HepG2 (cell line): ENCODE measurements around the gene TSR1. TPM values are rescaled to one million over a fixed set of nuclear protein-coding genes. Genes with fewer than 3 reads are reported as not detected.
"Not testable (repeated sequence)": the region's sequence is repeated elsewhere in the genome, so short reads cannot be mapped to it uniquely, and the experiment has no call there.

ENCODE experiments used
- ATAC-seq: fragments of 200-7000 bp; cut with Tn5 transposase; 3 replicates; pipeline ENCODE4 v1.9.1; 2020; ENCODE audit warnings: mild to moderate bottlenecking, moderate library complexity
- BruUV-seq: library from RNA; stranded (reverse); fragments of 400-500 nt; replicated peaks from 2 replicates; lab custom pipeline; 2021; lab: Mats Ljungman, UMichigan
- CTCF ChIA-PET: fragments of 300-600 bp; formaldehyde crosslinking; extraction: SDS; loops from one replicate; lab custom pipeline; 2021; ENCODE audit warnings: low total read pairs, inconsistent platforms, low intra/inter-chr PET ratio; lab: Yijun Ruan, JAX
- POLR2A ChIA-PET: fragments of 350-600 bp; sonication (Branson Sonifier 250); formaldehyde crosslinking; loops from one replicate; lab custom pipeline; 2020; ENCODE audit warnings: antibody characterized with exemption, inconsistent platforms; lab: Yijun Ruan, JAX
- DNase-seq: peaks from one replicate; pipeline ENCODE4 v3.0.0-alpha.2; 2015; ENCODE audit warnings: low spot score
- FAIRE-seq: peaks from 3 replicates; lab custom pipeline; 2011; peaks lifted over from hg19 to GRCh38; lab: Jason Lieb, UNC
- H2AFZ ChIP-seq: one replicate; pipeline ENCODE4 v1.6.1; 2011; ENCODE audit warnings: low read length, inconsistent platforms
- H3K27ac ChIP-seq: fragments of 300-600 bp; 3 replicates; pipeline ENCODE4 v1.8.0; 2011; ENCODE audit warnings: mixed run types, mild to moderate bottlenecking, mixed read lengths, low read length, inconsistent platforms; ENCODE audit not compliant: insufficient read depth; ENCODE audit errors: extremely low read length
- H3K27me3 ChIP-seq, 2 experiments: fragments of 200-600 bp in 1 of 2; 2 replicates in 1 of 2; 3 replicates in 1 of 2; pipeline versions ENCODE4 v1.6.0 to v1.8.0; 2011; ENCODE audit warnings: low read length in 2 of 2, mild to moderate bottlenecking in 2 of 2, moderate library complexity in 2 of 2, inconsistent platforms in 1 of 2; ENCODE audit not compliant: insufficient read depth in 2 of 2, control insufficient read depth in 1 of 2
- H3K36me3 ChIP-seq, 2 experiments: fragments of 200-600 bp in 1 of 2; replicated peaks in 1 of 2; 2 replicates in 1 of 2; 3 replicates in 1 of 2; pipeline versions ENCODE4 v1.5.1 to v1.8.0; 2011; ENCODE audit warnings: low read length in 2 of 2, inconsistent platforms in 1 of 2; ENCODE audit not compliant: insufficient read depth in 2 of 2, control insufficient read depth in 1 of 2
- H3K4me1 ChIP-seq: 2 replicates; pipeline ENCODE4 v1.5.1; 2012; ENCODE audit warnings: low read length, inconsistent platforms; ENCODE audit not compliant: insufficient read depth
- H3K4me2 ChIP-seq: 2 replicates; pipeline ENCODE4 v1.6.0; 2011; ENCODE audit warnings: low read depth, low read length, inconsistent platforms
- H3K4me3 ChIP-seq, 3 experiments: fragments of 200-600 bp in 1 of 3; sonication (generic), shearing (Covaris generic) in 1 of 3; replicated peaks in 1 of 3; 2 replicates each; pipeline ENCODE4 v1.5.1; 2011 to 2016; ENCODE audit warnings: low read length in 3 of 3, inconsistent platforms in 2 of 3, low read depth in 2 of 3, mild to moderate bottlenecking in 2 of 3, control low read depth in 1 of 3, mixed read lengths in 1 of 3; ENCODE audit not compliant: insufficient read depth in 1 of 3
- H3K79me2 ChIP-seq: one replicate; pipeline ENCODE4 v1.6.1; 2011; ENCODE audit warnings: low read length, inconsistent platforms; ENCODE audit not compliant: insufficient read depth
- H3K9ac ChIP-seq: 2 replicates; pipeline ENCODE4 v1.6.0; 2011; ENCODE audit warnings: mild to moderate bottlenecking, low read depth, low read length, inconsistent platforms; ENCODE audit not compliant: insufficient read depth
- H3K9me3 ChIP-seq: 2 replicates; pipeline ENCODE4 v1.5.1; 2012; ENCODE audit warnings: mild to moderate bottlenecking, low read length
- H4K20me1 ChIP-seq: 2 replicates; pipeline ENCODE4 v1.6.0; 2011; ENCODE audit warnings: inconsistent platforms, mild to moderate bottlenecking, low read length, moderate library complexity; ENCODE audit not compliant: insufficient read depth
- DNMT1 ChIP-seq: sonication (generic); formaldehyde crosslinking; IDR thresholded peaks from 2 replicates; pipeline ENCODE4 v1.5.1; 2020; ENCODE audit warnings: mild to moderate bottlenecking, missing genetic modification reagents
- GATAD1 ChIP-seq: IDR thresholded peaks from 2 replicates; pipeline ENCODE4 v1.6.1; 2016; ENCODE audit warnings: missing genetic modification reagents, missing compliant biosample characterization
- GFI1 ChIP-seq: sonication (generic); formaldehyde crosslinking; IDR thresholded peaks from 2 replicates; pipeline ENCODE4 v1.5.0; 2020; ENCODE audit warnings: missing genetic modification reagents, mild to moderate bottlenecking, borderline replicate concordance
- MAFF ChIP-seq: IDR thresholded peaks from 2 replicates; pipeline ENCODE4 v1.6.1; 2011; ENCODE audit warnings: low read depth, low read length, improper control_type of control experiment
- NFKBIZ ChIP-seq: IDR thresholded peaks from 2 replicates; pipeline ENCODE4 v1.6.1; 2018; ENCODE audit warnings: missing genetic modification reagents, missing compliant biosample characterization
- ZFX ChIP-seq: sonication (generic); formaldehyde crosslinking; IDR thresholded peaks from 2 replicates; pipeline ENCODE4 v1.4.0; 2020; ENCODE audit warnings: mild to moderate bottlenecking, low read depth, missing genetic modification reagents, moderate library complexity
- ZHX2 ChIP-seq, 2 experiments: sonication (generic) in 1 of 2; formaldehyde crosslinking in 1 of 2; IDR thresholded peaks; 2 replicates each; pipeline versions ENCODE4 v1.6.1 to v1.9.0; 2014 to 2022; ENCODE audit warnings: antibody characterized with exemption in 1 of 2, borderline replicate concordance in 1 of 2, inconsistent platforms in 1 of 2, low read depth in 1 of 2, missing genetic modification reagents in 1 of 2
- ZNF20 ChIP-seq: sonication (generic); formaldehyde crosslinking; IDR thresholded peaks from 2 replicates; pipeline ENCODE4 v1.4.0; 2020; ENCODE audit warnings: mild to moderate bottlenecking, moderate library complexity, missing genetic modification reagents
- ZNF234 ChIP-seq: sonication (generic); formaldehyde crosslinking; conservative IDR thresholded peaks from 2 replicates; pipeline ENCODE4 v1.5.1; 2020; ENCODE audit warnings: mild to moderate bottlenecking, missing genetic modification reagents
- ZNF572 ChIP-seq: sonication (generic); formaldehyde crosslinking; IDR thresholded peaks from 2 replicates; pipeline ENCODE4 v1.5.1; 2020; ENCODE audit warnings: mild to moderate bottlenecking, missing genetic modification reagents
- ZNF660 ChIP-seq: sonication (generic); formaldehyde crosslinking; IDR thresholded peaks from 2 replicates; pipeline ENCODE4 v1.5.1; 2020; ENCODE audit warnings: mild to moderate bottlenecking, low read depth, missing genetic modification reagents, borderline replicate concordance
- WGBS: methylation state at CpG from one replicate; pipeline ENCODE4 v1.1.6; 2017; ENCODE audit warnings: low lambda C conversion rate; 5-methylcytosine and 5-hydroxymethylcytosine counted together
- in situ Hi-C: cut with HindIII; loops from 2 replicates; pipeline ENCODE4 v1.10.0; 2017; ENCODE audit warnings: low pct_unique_long_range_greater_than_20kb; ENCODE audit not compliant: extremely low pct_ligation_motif_present
- intact Hi-C: fragments of 100-400 bp; cut with micrococcal nuclease; formaldehyde crosslinking; loops from one replicate; pipeline ENCODE4 v1.10.0; 2022; ENCODE audit not compliant: unreplicated experiment
- polyA plus RNA-seq, 8 experiments: library from polyadenylated mRNA; depleted of rRNA in 3 of 8; stranded (reverse) in 7 of 8; unstranded in 1 of 8; fragments of >200 nt; fragmentation: Illumina TruSeq in 4 of 8; extraction: Trizol in 4 of 8; gene quantifications; 2 replicates each; pipeline versions ENCODE4 v1.2.1 to v1.2.3, GENCODE V29; 2011 to 2016; ENCODE audit warnings: low read depth in 4 of 8, missing spikeins in 1 of 8, mixed read lengths in 1 of 8; ENCODE audit not compliant: insufficient read depth in 1 of 8
- total RNA-seq, 5 experiments: library from RNA; depleted of rRNA; stranded (reverse); fragments of >200 nt; fragmentation: Illumina TruSeq; extraction: Trizol; gene quantifications; 2 replicates each; pipeline ENCODE4 v1.2.3, GENCODE V29; 2016; ENCODE audit warnings: low read depth in 1 of 5
- TF ChIP-seq, protein P1 (sequence below): sonication (generic); formaldehyde crosslinking; conservative IDR thresholded peaks from 2 replicates; pipeline ENCODE4 v1.8.0; 2022; ENCODE audit warnings: mild to moderate bottlenecking, moderate library complexity, missing genetic modification reagents

Gene TSR1
- total and polyA plus RNA-seq, 2 of the 13 experiments (the other 11 are each of a cell fraction or from before 2014, with no cell fraction given): 7.1 to 65.8 TPM

DNA sequence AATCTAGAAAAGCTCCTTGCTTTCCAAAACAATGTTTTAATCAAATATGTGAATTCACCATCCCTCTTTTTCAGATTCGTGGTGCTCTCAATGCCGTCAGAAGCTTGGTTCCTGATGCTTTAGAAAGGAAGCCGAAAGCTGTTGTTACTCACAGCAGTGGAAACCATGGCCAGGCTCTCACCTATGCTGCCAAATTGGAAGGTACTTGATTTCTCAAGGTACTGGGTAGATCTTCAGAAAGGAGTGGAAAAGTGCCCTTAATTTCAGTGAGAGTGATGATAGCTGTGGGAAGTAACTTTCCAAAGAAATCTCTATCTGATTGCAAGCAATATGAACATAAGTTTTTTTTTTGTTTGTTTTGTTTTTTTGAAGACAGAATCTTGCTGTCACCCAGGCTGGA is 18.5 kb downstream of the TSR1 start (continued):
- TF ChIP-seq ZHX2 (IDR thresholded peaks at IDR 0.05; ENCODE audit: low read depth) (no peak), ZHX2 (CRISPR knock-in tag; IDR thresholded peaks at IDR 0.05; ENCODE audit: borderline replicate concordance) (no peak), NFKBIZ (CRISPR knock-in tag) (no peak), DNMT1 (CRISPR knock-in tag) (no peak), ZNF572 (CRISPR knock-in tag) (no peak), MAFF (no peak), GFI1 (CRISPR knock-in tag) (no peak), GATAD1 (no peak), ZNF234 (CRISPR knock-in tag) (no peak), ZFX (CRISPR knock-in tag) (no peak), ZNF660 (CRISPR knock-in tag) (no peak), ZNF20 (CRISPR knock-in tag) (no peak)
- TF ChIP-seq, protein P1, sequence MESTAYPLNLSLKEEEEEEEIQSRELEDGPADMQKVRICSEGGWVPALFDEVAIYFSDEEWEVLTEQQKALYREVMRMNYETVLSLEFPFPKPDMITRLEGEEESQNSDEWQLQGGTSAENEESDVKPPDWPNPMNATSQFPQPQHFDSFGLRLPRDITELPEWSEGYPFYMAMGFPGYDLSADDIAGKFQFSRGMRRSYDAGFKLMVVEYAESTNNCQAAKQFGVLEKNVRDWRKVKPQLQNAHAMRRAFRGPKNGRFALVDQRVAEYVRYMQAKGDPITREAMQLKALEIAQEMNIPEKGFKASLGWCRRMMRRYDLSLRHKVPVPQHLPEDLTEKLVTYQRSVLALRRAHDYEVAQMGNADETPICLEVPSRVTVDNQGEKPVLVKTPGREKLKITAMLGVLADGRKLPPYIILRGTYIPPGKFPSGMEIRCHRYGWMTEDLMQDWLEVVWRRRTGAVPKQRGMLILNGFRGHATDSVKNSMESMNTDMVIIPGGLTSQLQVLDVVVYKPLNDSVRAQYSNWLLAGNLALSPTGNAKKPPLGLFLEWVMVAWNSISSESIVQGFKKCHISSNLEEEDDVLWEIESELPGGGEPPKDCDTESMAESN: no peak

GRCh38 chr17:2316916-2317205 is 19.4 kb downstream of the TSR1 start:
- DNase-seq, H3K9ac ChIP-seq, H3K4me2 ChIP-seq, in situ Hi-C loops, ATAC-seq, H3K4me1 ChIP-seq, H3K27ac ChIP-seq, H3K27me3 ChIP-seq, H3K4me3 ChIP-seq, CTCF ChIA-PET, FAIRE-seq, H3K79me2 ChIP-seq, H3K36me3 ChIP-seq, intact Hi-C loops, H4K20me1 ChIP-seq, H2AFZ ChIP-seq, POLR2A ChIA-PET, BruUV-seq, H3K9me3 ChIP-seq: not testable (repeated sequence)
- 95% methylated on average over 7 of the region's 7 CpGs for WGBS
